SK-N-SH (cell line): ENCODE results near the gene RPL13. TPM values are rescaled to one million over a fixed set of nuclear protein-coding genes. Genes with fewer than 3 reads are reported as not detected.

Source experiments
- CTCF ChIA-PET: fragments of 300-600, 350-600 bp; formaldehyde crosslinking; extraction: SDS; loops from one replicate; lab custom pipeline; 2021; lab: Yijun Ruan, JAX
- POLR2A ChIA-PET: fragments of 350-600 bp; sonication (Branson Sonifier 250); formaldehyde crosslinking; extraction: SDS; loops from one replicate; lab custom pipeline; 2020; ENCODE audit warnings: antibody characterized with exemption, inconsistent platforms; lab: Yijun Ruan, JAX
- DNase-seq: peaks from one replicate; pipeline ENCODE4 v3.0.0; 2012
- H2AFZ ChIP-seq: fragments of 200-600 bp; sonication (generic); 2 replicates; pipeline ENCODE4 v1.8.1; 2016; ENCODE audit warnings: antibody characterized with exemption, mild to moderate bottlenecking, low read depth
- H3F3A ChIP-seq: fragments of 200-600 bp; sonication (generic); replicated peaks from 2 replicates; pipeline ENCODE3; 2016; ENCODE audit warnings: antibody characterized with exemption, mild to moderate bottlenecking; ENCODE audit not compliant: insufficient read depth
- H3K27ac ChIP-seq, 2 experiments: fragments of 200-500 bp in 1 of 2; fragments of 200-600 bp in 1 of 2; sonication (Bioruptor generic) in 1 of 2; sonication (generic), shearing (Covaris generic) in 1 of 2; 2 replicates each; pipeline versions ENCODE4 v1.5.1 to v1.6.1; 2014 to 2016; ENCODE audit warnings: low read depth in 2 of 2, inconsistent platforms in 1 of 2, low read length in 1 of 2, mild to moderate bottlenecking in 1 of 2, mixed read lengths in 1 of 2
- H3K27me3 ChIP-seq: fragments of 200-600 bp; sonication (generic), shearing (Covaris generic); 2 replicates; pipeline ENCODE4 v1.6.1; 2016; ENCODE audit warnings: mixed run types; ENCODE audit not compliant: insufficient read depth
- H3K36me3 ChIP-seq, 2 experiments: fragments of 200-500 bp in 1 of 2; fragments of 200-600 bp in 1 of 2; sonication (Bioruptor generic) in 1 of 2; sonication (generic) in 1 of 2; replicated peaks in 1 of 2; 2 replicates each; pipeline versions ENCODE3 to v1.5.1; 2014 to 2016; ENCODE audit warnings: low read length in 1 of 2, mild to moderate bottlenecking in 1 of 2; ENCODE audit not compliant: insufficient read depth in 2 of 2, control insufficient read depth in 1 of 2
- H3K4me1 ChIP-seq, 2 experiments: fragments of 200-500 bp in 1 of 2; fragments of 200-600 bp in 1 of 2; sonication (Bioruptor generic) in 1 of 2; sonication (generic), shearing (Covaris generic) in 1 of 2; 2 replicates each; pipeline versions ENCODE4 v1.5.1 to v1.6.1; 2014 to 2016; ENCODE audit warnings: low read depth in 1 of 2, low read length in 1 of 2, mixed run types in 1 of 2; ENCODE audit not compliant: insufficient read depth in 2 of 2, control insufficient read depth in 1 of 2
- H3K4me2 ChIP-seq: fragments of 200-600 bp; sonication (generic), shearing (Covaris generic); 2 replicates; pipeline ENCODE4 v1.6.1; 2017; ENCODE audit warnings: mixed run types
- H3K4me3 ChIP-seq, 2 experiments: fragments of 200-500 bp in 1 of 2; fragments of 200-600 bp in 1 of 2; sonication (Bioruptor generic) in 1 of 2; sonication (generic), shearing (Covaris generic) in 1 of 2; 2 replicates each; pipeline versions ENCODE4 v1.5.1 to v1.8.1; 2014 to 2016; ENCODE audit warnings: low read depth in 2 of 2, inconsistent platforms in 1 of 2, low read length in 1 of 2, mild to moderate bottlenecking in 1 of 2, mixed read lengths in 1 of 2, moderate library complexity in 1 of 2
- H3K79me2 ChIP-seq: fragments of 200-600 bp; sonication (generic); 2 replicates; pipeline ENCODE4 v1.8.1; 2017; ENCODE audit warnings: mild to moderate bottlenecking; ENCODE audit not compliant: insufficient read depth
- H3K9ac ChIP-seq: fragments of 200-600 bp; sonication (generic); 2 replicates; pipeline ENCODE4 v1.6.1; 2017; ENCODE audit warnings: mixed run types
- H3K9me2 ChIP-seq: fragments of 200-600 bp; sonication (generic); 2 replicates; pipeline ENCODE4 v1.6.1; 2017; ENCODE audit warnings: mixed run types
- H3K9me3 ChIP-seq: fragments of 200-600 bp; sonication (generic); 2 replicates; pipeline ENCODE4 v1.6.1; 2017; ENCODE audit warnings: mixed run types, mild to moderate bottlenecking, moderate library complexity
- H4K20me1 ChIP-seq: fragments of 200-600 bp; sonication (generic); 2 replicates; pipeline ENCODE4 v1.6.1; 2017; ENCODE audit warnings: mild to moderate bottlenecking, mixed run types; ENCODE audit not compliant: insufficient read depth
- CHD2 ChIP-seq: fragments of 150-350 bp; IDR thresholded peaks from 2 replicates; pipeline ENCODE4 v1.6.1; 2018; ENCODE audit warnings: low read length; ENCODE audit not compliant: partially characterized antibody
- CTCF ChIP-seq: fragments of 200-600 bp; sonication (generic); IDR thresholded peaks from 2 replicates; pipeline ENCODE4 v1.6.1; 2017; ENCODE audit warnings: antibody characterized with exemption, mild to moderate bottlenecking, moderate library complexity
- EP300 ChIP-seq, 2 experiments: IDR thresholded peaks; 2 replicates each; pipeline versions ENCODE4 v1.4.0 to v1.6.1; 2012; ENCODE audit warnings: borderline replicate concordance in 1 of 2, low read depth in 1 of 2, low read length in 1 of 2
- EZH2phosphoT487 ChIP-seq: fragments of 200-600 bp; sonication (generic); IDR thresholded peaks from 2 replicates; pipeline ENCODE4 v1.6.1; 2017; ENCODE audit warnings: low read depth, mixed run types, mild to moderate bottlenecking, antibody characterized with exemption, moderate library complexity, borderline replicate concordance
- GATA2 ChIP-seq: sonication (generic); formaldehyde crosslinking; IDR thresholded peaks from 2 replicates; pipeline ENCODE4 v1.5.0; 2020; ENCODE audit warnings: mild to moderate bottlenecking, missing genetic modification reagents
- JUND ChIP-seq: IDR thresholded peaks from 2 replicates; pipeline ENCODE4 v1.4.0; 2012
- NRF1 ChIP-seq: IDR thresholded peaks from 2 replicates; pipeline ENCODE4 v1.6.1; 2012; ENCODE audit warnings: low read depth, mild to moderate bottlenecking, low read length
- POLR2AphosphoS5 ChIP-seq: IDR thresholded peaks from 2 replicates; pipeline ENCODE4 v1.6.1; 2012; ENCODE audit warnings: low read depth, low read length
- RAD21 ChIP-seq: IDR thresholded peaks from 2 replicates; pipeline ENCODE4 v1.6.1; 2012; ENCODE audit warnings: mild to moderate bottlenecking, low read length
- RCOR1 ChIP-seq: fragments of 150-350 bp; IDR thresholded peaks from 2 replicates; pipeline ENCODE4 v1.6.1; 2017; ENCODE audit warnings: antibody characterized with exemption, low read length
- RXRA ChIP-seq: IDR thresholded peaks from 2 replicates; pipeline ENCODE4 v1.4.0; 2012; ENCODE audit warnings: low read depth, mild to moderate bottlenecking, borderline replicate concordance
- SIN3A ChIP-seq: IDR thresholded peaks from 2 replicates; pipeline ENCODE4 v1.6.1; 2012; ENCODE audit warnings: low read depth, mild to moderate bottlenecking, low read length, moderate library complexity, borderline replicate concordance
- TCF12 ChIP-seq: IDR thresholded peaks from 2 replicates; pipeline ENCODE4 v1.4.0; 2012
- ZBTB33 ChIP-seq: IDR thresholded peaks from 2 replicates; pipeline ENCODE4 v1.4.0; 2012; ENCODE audit warnings: low read depth, borderline replicate concordance
- WGBS: methylation state at CpG from one replicate; pipeline ENCODE4 v1.1.6; 2017; ENCODE audit warnings: low lambda C conversion rate; 5-methylcytosine and 5-hydroxymethylcytosine counted together
- polyA plus RNA-seq, 3 experiments: library from polyadenylated mRNA; depleted of rRNA; stranded (reverse); fragments of >200 nt; gene quantifications; 2 replicates each; pipeline ENCODE4 v1.2.3, GENCODE V29; 2012
- TF ChIP-seq, protein P1 (sequence below): IDR thresholded peaks from 2 replicates; pipeline ENCODE4 v1.6.1; 2012; ENCODE audit warnings: mild to moderate bottlenecking, low read depth, low read length, moderate library complexity
- TF ChIP-seq, protein P2 (sequence below): fragments of 150-350 bp; IDR thresholded peaks from 2 replicates; pipeline ENCODE4 v1.6.1; 2017; ENCODE audit warnings: antibody characterized with exemption, low read length, low read depth, borderline replicate concordance
- TF ChIP-seq, protein P3 (sequence below): IDR thresholded peaks from 2 replicates; pipeline ENCODE4; 2012

Gene RPL13
- polyA plus RNA-seq, 1 of the 3 experiments (the other 2 are of a cell fraction), result 4,635 TPM

GRCh38 chr16:89602273-89602951 lies 41.9 kb downstream of the RPL13 start (continued):
- TF ChIP-seq, protein P1, sequence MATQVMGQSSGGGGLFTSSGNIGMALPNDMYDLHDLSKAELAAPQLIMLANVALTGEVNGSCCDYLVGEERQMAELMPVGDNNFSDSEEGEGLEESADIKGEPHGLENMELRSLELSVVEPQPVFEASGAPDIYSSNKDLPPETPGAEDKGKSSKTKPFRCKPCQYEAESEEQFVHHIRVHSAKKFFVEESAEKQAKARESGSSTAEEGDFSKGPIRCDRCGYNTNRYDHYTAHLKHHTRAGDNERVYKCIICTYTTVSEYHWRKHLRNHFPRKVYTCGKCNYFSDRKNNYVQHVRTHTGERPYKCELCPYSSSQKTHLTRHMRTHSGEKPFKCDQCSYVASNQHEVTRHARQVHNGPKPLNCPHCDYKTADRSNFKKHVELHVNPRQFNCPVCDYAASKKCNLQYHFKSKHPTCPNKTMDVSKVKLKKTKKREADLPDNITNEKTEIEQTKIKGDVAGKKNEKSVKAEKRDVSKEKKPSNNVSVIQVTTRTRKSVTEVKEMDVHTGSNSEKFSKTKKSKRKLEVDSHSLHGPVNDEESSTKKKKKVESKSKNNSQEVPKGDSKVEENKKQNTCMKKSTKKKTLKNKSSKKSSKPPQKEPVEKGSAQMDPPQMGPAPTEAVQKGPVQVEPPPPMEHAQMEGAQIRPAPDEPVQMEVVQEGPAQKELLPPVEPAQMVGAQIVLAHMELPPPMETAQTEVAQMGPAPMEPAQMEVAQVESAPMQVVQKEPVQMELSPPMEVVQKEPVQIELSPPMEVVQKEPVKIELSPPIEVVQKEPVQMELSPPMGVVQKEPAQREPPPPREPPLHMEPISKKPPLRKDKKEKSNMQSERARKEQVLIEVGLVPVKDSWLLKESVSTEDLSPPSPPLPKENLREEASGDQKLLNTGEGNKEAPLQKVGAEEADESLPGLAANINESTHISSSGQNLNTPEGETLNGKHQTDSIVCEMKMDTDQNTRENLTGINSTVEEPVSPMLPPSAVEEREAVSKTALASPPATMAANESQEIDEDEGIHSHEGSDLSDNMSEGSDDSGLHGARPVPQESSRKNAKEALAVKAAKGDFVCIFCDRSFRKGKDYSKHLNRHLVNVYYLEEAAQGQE, result 0 out of 2 replicates have a peak, but pooled peaks have one; percentile 10
- TF ChIP-seq, protein P2, sequence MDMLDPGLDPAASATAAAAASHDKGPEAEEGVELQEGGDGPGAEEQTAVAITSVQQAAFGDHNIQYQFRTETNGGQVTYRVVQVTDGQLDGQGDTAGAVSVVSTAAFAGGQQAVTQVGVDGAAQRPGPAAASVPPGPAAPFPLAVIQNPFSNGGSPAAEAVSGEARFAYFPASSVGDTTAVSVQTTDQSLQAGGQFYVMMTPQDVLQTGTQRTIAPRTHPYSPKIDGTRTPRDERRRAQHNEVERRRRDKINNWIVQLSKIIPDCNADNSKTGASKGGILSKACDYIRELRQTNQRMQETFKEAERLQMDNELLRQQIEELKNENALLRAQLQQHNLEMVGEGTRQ, result no peak
- TF ChIP-seq TCF12, result peak; percentile 47; the same call in 1 of the 2 replicates
- TF ChIP-seq, protein P3, sequence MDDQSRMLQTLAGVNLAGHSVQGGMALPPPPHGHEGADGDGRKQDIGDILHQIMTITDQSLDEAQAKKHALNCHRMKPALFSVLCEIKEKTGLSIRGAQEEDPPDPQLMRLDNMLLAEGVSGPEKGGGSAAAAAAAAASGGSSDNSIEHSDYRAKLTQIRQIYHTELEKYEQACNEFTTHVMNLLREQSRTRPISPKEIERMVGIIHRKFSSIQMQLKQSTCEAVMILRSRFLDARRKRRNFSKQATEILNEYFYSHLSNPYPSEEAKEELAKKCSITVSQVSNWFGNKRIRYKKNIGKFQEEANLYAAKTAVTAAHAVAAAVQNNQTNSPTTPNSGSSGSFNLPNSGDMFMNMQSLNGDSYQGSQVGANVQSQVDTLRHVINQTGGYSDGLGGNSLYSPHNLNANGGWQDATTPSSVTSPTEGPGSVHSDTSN, result peak; percentile 33; the same call in 1 of the 2 replicates

GRCh38 chr16:89602952-89603590 lies 42.6 kb downstream of the RPL13 start:
- H3K9me2 ChIP-seq, result no peaks in the 10 kb centered on the region
- H4K20me1 ChIP-seq, result no peaks in the 10 kb centered on the region
- H3K4me2 ChIP-seq, result peak overlapping the region; percentile 66
- ChIA-PET CTCF (interaction anchor here (0.8 kb wide), 1 partner anchor 15 kb away, joined by 3 read pairs; no protein-coding TSS in a partner anchor), POLR2A (no interaction called here)
- H3K27ac ChIP-seq, result peak overlapping the region in 1 of 2 experiments; percentile 77; a peak in 1 of 4 replicates
- no peaks in the 10 kb centered on the region for H3K79me2 ChIP-seq
- TF ChIP-seq JUND (no peak), EZH2phosphoT487 (no peak), NRF1 (no peak), RAD21 (no peak), CHD2 (no peak), CTCF (no peak), EP300 (IDR thresholded peaks at IDR 0.05; ENCODE audit: borderline replicate concordance in 1 of 2, low read depth in 1 of 2, low read length in 1 of 2) (no peak), ZBTB33 (no peak), POLR2AphosphoS5 (no peak), SIN3A (no peak), RXRA (no peak), RCOR1 (no peak), GATA2 (CRISPR knock-in tag) (no peak)
- TF ChIP-seq, protein P2, result no peak
- H3K4me3 ChIP-seq, result no peak overlapping the region; a peak in 1 of 4 replicates
- H3K4me1 ChIP-seq, result peaks cover 13 to 14% of the 10 kb centered on the region in 2 experiments; a peak in 3 of 4 replicates
- no peak overlapping the region for H2AFZ ChIP-seq
- H3K9ac ChIP-seq, result no peak overlapping the region
- H3K9me3 ChIP-seq, result no peaks in the 10 kb centered on the region
- no peaks in the 10 kb centered on the region for H3K27me3 ChIP-seq
- no peaks in the 10 kb centered on the region for H3K36me3 ChIP-seq
- DNase-seq, result no peak
- 64% methylated on average over 5 of the region's 5 CpGs for WGBS
- H3F3A ChIP-seq, result peaks cover 15% of the 10 kb centered on the region
